A172 (cell line): ENCODE measurements around the gene MSTO1. TPM values are rescaled to one million over a fixed set of nuclear protein-coding genes. Genes with fewer than 3 reads are reported as not detected.

Experiments
- total RNA-seq: library from RNA; depleted of rRNA; stranded (reverse); fragments of >200 nt; shearing (Covaris generic); gene quantifications from 2 replicates; pipeline ENCODE4 v1.2.3, GENCODE V29; 2014; rRNA removed

The MSTO1 gene
- total RNA-seq, 1 experiment from 2014 or later: 34.3 TPM

Other genes starting within 250 kb of the MSTO1 start
- 20.1 and 26.8 TPM in 2 replicates for gene ASH1L, start 47.4 kb upstream of the MSTO1 start, total RNA-seq
- 48.2 and 64.7 TPM in 2 replicates for gene YY1AP1, start 78.6 kb downstream of the MSTO1 start, total RNA-seq
- gene DAP3, start 78.9 kb downstream of the MSTO1 start, total RNA-seq: 117 and 160 TPM in 2 replicates
- 26.9 and 29.6 TPM in 2 replicates for gene GON4L, start 247.0 kb downstream of the MSTO1 start, total RNA-seq
- 63.9 and 64.5 TPM in 2 replicates for gene SYT11, start 249.3 kb downstream of the MSTO1 start, total RNA-seq